Measurements from ENCODE around the gene ACER1.
"Not testable (repeated sequence)": the region's sequence is repeated elsewhere in the genome, so short reads cannot be mapped to it uniquely, and the experiment has no call there.

ACER1 gene

DNA sequence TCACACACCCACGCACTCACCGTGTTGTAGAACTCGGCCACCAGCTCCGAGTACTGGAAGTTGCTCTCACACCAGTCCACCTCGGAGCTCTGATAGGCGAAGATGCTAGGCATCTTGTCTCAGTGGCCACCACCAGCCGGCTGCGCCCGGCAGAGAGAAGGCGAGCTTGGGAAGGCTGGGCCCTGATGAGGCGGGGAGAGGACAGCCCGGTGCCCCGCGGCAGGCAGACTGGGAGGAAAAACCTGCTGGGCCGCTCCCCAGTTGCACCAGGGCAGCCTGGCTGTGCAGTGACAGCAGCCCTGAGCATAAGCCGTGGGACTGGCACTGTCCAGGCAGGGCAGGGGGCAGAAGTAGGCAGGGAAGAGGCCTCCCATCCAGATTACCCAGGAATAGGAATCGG lies at the start of gene ACER1:
ACER1 (minus strand) TSS at position 174 of the 400 bp plus-strand sequence; CDS start at position 113, 61 bp downstream.
- DNase-seq (ENCODE audit: low read depth in 2 of 2, low spot score in 1 of 2), result no peak

- no peak for DNase-seq (ENCODE audit: low read depth in 2 of 2, low spot score in 1 of 2)
These were observed 49.8 kb upstream of the ACER1 start for GRCh38 chr19:6383188-6383587.

DNA sequence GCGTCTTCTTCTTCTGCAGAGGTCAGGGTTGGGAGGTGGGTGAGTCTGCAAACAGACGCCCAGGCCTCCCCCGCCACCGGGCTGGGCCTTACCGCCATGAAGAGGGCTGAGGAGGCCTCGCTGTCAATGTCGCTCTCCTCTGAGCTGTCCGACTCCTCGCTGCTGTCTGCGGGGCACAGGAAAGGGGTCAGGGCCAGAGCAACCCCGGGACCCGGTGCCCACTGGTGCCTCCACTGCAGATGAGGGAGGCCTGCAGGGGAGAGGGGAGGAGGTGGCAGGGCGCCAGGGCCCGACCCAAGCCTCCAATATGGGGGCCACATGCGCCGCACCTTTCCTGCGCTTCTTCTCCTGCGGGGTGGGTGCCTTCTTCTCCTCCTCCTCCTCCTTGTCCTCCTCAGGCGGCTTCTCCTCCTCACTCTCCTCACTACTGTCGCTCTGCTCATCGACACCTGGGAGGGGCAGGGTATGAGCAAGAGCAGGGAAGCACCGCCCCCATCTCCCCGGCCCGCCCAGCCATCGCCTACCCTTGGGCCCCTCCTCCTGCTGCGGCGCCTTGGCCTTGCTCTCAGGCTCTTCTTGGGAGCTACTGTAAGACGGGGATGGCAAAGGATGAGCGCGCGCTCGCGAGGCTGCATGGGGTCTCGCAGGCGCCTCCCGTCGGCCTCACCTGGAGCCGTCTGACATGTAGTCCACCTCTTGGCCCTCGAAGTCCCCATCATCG lies 47.8 kb upstream of the ACER1 start:
- DNase-seq (ENCODE audit: low read depth in 2 of 2, low spot score in 1 of 2), result no peak

- no peak for DNase-seq (ENCODE audit: low read depth in 2 of 2, low spot score in 1 of 2)
These were observed 46.3 kb upstream of the ACER1 start for GRCh38 chr19:6379744-6380143.

- no peak for DNase-seq (ENCODE audit: low read depth in 2 of 2, low spot score in 1 of 2)
These were observed 45.1 kb upstream of the ACER1 start for GRCh38 chr19:6378486-6378885.

- DNase-seq (ENCODE audit: low read depth in 2 of 2, low spot score in 1 of 2), result no peak
These were observed 44.6 kb upstream of the ACER1 start for GRCh38 chr19:6378041-6378440.

GRCh38 chr19:6376512-6377190 lies 43.2 kb upstream of the ACER1 start:
- DNase-seq (ENCODE audit: low read depth in 2 of 2, low spot score in 1 of 2), result no peak

GRCh38 chr19:6375411-6376010 lies 42.1 kb upstream of the ACER1 start, which contains the start of gene PSPN:
Gene PSPN (minus strand): TSS chr19:6375933. CDS start chr19:6375849, 84 bp downstream.
- no peak for DNase-seq (ENCODE audit: low read depth in 2 of 2, low spot score in 1 of 2)

DNA sequence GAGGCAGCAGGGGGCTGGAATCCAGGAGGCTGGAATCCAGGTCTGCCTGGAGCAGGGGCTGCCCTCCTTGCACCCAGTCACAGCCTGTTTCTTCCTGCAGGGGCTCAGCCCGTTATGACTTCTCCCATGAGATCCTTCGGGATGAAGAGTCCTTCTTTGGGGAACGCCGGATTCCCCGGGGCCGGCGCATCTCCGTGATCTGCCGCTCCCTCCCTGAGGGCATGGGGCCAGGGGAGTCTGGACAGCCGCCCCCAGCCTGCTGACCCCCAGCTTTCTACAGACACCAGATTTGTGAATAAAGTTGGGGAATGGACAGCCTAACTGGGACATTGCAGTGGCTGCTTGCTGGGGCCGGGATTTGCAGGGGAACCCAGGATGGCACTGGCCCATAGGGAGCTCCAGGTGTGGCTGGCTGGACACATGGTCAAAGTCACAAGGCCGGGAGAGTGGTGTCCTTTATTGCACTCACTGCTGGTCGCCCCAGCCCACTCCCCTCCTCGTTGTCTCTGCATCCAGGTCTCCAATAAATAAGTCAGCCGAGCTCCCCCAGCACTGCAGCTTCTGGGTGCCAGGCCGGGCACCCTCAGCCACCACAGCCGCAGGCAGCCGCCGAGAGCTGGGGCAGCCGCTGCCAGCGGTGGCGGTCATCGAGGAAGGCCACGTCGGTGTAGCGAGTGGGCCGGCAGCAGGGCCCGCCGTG lies 41.4 kb upstream of the ACER1 start:
- no peak for DNase-seq (ENCODE audit: low read depth in 2 of 2, low spot score in 1 of 2)

DNA sequence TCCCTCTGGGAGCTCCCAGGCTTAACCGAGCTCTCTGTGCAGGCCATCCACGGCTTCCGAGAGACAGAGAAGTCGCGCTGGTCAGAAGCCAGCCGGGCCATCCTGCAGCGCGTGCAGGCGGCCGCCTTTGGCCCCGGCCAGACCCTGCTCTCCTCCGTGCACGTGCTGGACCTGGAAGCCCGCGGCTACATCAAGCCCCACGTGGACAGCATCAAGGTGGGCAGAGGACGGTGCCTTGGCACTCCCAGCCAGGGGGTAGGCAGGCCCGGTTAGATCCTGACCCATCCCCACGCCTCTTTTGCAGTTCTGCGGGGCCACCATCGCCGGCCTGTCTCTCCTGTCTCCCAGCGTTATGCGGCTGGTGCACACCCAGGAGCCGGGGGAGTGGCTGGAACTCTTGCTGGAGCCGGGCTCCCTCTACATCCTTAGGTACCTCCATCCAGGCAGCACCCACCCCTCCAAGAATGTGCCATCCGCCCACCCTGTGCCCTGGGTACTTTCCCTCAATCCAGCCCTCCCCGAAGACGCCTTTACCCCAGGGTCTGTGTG lies 40.8 kb upstream of the ACER1 start:
- DNase-seq (ENCODE audit: low read depth in 2 of 2, low spot score in 1 of 2), result no peak

GRCh38 chr19:6373813-6374108 lies 40.3 kb upstream of the ACER1 start:
- no peak for DNase-seq (ENCODE audit: low read depth in 2 of 2, low spot score in 1 of 2)

DNA sequence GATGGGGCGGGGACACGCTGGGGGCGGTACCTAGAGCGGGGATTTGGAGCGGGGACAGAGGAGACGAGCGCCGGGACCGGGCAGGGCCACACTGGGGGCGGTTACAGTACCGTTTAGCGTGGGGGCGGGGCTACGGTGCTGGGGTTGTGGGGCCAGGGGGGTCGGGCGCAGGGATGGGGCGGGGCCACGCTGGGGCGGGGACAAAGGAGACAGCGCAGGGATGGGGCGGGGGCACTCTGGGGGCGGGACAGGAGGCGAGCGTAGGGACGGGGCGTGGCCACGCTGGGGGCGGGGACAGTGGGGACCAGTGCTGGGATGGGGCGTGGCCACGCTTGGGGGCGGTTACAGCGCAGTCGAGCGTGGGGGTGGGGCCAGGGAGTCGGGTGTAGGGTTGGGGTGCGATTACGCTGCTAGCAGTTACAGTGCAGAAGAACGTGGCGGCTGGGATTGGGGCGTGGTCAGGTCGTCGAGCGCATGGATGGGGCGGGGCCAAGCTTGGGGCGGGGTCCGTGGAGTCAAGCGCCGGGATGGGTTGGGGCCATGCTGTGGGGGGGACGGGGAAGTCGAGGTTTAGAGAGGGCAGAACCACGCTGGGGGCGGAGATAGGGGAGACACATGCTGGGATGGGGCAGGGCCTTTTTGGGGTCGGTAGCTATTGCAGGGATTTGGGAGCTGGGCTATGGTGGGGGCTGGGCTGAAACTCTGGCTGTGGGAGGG lies 39.8 kb upstream of the ACER1 start:
- DNase-seq (ENCODE audit: low read depth in 2 of 2, low spot score in 1 of 2), result peak; percentile 95 to 96

DNA sequence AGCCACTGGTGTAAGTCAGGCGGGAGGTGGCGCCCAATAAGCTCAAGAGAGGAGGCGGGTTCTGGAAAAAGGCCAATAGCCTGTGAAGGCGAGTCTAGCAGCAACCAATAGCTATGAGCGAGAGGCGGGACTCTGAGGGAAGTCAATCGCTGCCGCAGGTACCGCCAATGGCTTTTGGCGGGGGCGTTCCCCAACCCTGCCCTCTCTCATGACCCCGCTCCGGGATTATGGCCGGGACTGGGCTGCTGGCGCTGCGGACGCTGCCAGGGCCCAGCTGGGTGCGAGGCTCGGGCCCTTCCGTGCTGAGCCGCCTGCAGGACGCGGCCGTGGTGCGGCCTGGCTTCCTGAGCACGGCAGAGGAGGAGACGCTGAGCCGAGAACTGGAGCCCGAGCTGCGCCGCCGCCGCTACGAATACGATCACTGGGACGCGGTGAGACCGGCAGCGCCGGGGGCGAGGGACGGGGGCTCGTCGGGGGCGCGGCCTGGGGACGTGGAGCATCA lies 39.2 kb upstream of the ACER1 start, which contains the start of gene ALKBH7:
ALKBH7 (plus strand) TSS at position 201 of the 502 bp plus-strand sequence; CDS start at position 228, 27 bp downstream.
- peak; percentile 86 to 92 for DNase-seq (ENCODE audit: low read depth in 2 of 2, low spot score in 1 of 2)

- DNase-seq (ENCODE audit: low read depth in 2 of 2, low spot score in 1 of 2), result no peak
These were observed 30.9 kb upstream of the ACER1 start for GRCh38 chr19:6364353-6364752.

DNA sequence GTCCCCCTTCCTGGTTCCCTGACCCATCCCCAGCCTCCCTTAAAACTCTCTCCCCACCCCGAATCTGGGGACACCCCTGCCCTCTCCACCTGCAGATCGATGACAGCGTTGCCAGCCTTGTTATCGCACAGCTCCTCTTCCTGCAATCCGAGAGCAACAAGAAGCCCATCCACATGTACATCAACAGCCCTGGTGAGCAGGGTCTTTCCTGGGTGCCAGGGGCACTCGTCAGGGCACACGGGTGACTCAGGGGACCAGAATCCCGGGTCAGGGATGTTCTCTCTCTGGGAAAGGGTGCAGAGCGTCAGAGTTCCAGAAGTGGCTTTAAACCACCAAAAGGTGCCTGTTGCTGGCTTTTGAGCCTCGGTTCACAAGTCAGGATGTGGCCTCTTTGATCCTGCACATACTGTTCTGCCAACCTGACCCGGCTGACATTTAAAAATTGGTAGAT lies 29.0 kb upstream of the ACER1 start:
- DNase-seq (ENCODE audit: low read depth in 2 of 2, low spot score in 1 of 2), result no peak

- DNase-seq (ENCODE audit: low read depth in 2 of 2, low spot score in 1 of 2), result no peak
These were observed 28.6 kb upstream of the ACER1 start for GRCh38 chr19:6362027-6362350.

- DNase-seq (ENCODE audit: low read depth in 2 of 2, low spot score in 1 of 2), result not testable (repeated sequence)
These were observed 27.4 kb upstream of the ACER1 start for GRCh38 chr19:6360857-6361216.

DNA sequence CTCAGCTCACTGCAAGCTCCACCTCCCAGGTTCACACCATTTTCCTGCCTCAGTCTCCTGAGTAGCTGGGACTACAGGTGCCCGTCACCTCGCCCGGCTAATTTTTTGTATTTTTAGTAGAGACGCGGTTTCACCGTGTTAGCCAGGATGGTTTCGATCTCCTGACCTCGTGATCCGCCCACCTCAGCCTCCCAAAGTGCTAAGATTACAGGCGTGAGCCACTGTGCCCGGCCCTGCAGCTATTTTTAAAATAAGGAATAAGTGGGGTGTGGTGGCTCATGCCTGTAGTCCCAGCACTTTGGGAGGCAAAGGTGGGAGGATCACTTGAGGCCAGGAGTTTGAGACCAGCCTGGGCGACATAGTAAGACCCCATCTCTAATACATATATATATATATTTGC lies 27.0 kb upstream of the ACER1 start:
- not testable (repeated sequence) for DNase-seq (ENCODE audit: low read depth in 2 of 2, low spot score in 1 of 2)

DNA sequence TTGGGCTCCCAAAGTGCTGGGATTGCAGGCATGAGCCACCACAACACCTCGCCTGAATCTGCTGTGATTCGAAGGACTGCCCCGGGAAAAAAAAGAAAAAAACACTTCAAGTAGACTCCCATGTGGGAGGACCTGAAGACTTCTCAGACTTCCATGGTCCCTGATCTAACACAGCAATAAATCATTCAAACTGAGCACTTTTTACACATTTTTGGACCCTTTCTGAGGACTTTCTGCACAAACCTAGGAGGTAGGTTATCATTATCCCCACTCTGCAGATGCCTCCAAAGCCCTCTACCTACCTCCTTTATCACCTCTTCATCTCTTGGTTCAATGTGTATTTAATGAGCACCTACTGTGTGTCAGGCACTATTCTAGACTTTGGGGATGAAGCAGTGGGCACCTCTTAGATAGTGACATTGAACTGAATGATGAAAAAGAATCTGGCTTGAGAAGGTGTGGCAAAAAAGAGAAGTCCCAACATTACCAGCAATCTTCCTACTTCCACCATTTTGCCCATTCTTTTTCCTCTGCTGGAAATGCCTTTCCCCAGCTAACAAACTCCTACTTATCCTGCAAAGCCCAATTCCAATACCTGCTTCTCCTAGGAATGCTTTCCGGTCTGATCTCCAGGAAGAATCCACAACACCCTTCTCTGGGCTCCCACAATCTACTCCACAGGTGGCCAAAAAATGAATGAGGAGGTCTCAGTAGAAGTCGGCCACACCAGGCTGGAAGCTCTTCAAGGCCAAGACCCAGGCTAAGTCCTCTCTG lies 26.3 kb upstream of the ACER1 start:
- DNase-seq (ENCODE audit: low read depth in 2 of 2, low spot score in 1 of 2), result no peak

- no peak for DNase-seq (ENCODE audit: low read depth in 2 of 2, low spot score in 1 of 2)
These were observed 24.6 kb upstream of the ACER1 start for GRCh38 chr19:6358003-6358402.
